H9 (cell line): ENCODE measurements around the gene AMER2. TPM values are rescaled to one million over a fixed set of nuclear protein-coding genes. Genes with fewer than 3 reads are reported as not detected.

Source experiments
- DNase-seq: peaks from one replicate; pipeline ENCODE4 v3.0.0-alpha.2; 2017
- H2AFZ ChIP-seq: one replicate; pipeline ENCODE4 v1.6.1; 2013; ENCODE audit warnings: mild to moderate bottlenecking, low read length, control low read depth, moderate library complexity
- H2AK5ac ChIP-seq: 2 replicates; pipeline ENCODE4 v1.6.1; 2013; ENCODE audit warnings: low read length, control low read depth, mixed read lengths; ENCODE audit not compliant: insufficient read length
- H2BK120ac ChIP-seq: one replicate; pipeline ENCODE4 v1.6.1; 2013; ENCODE audit warnings: low read depth, mild to moderate bottlenecking, low read length, control low read depth, inconsistent platforms; ENCODE audit not compliant: poor library complexity, severe bottlenecking
- H2BK12ac ChIP-seq: 2 replicates; pipeline ENCODE4 v1.6.1; 2013; ENCODE audit warnings: low read length, control low read depth, mixed read lengths, low read depth; ENCODE audit not compliant: insufficient read length
- H2BK15ac ChIP-seq: 2 replicates; pipeline ENCODE4 v1.6.1; 2013; ENCODE audit warnings: low read depth, low read length, control low read depth
- H2BK20ac ChIP-seq: one replicate; pipeline ENCODE4 v1.6.1; 2013; ENCODE audit warnings: low read depth, mild to moderate bottlenecking, low read length, control low read depth, inconsistent platforms; ENCODE audit not compliant: poor library complexity, severe bottlenecking
- H2BK5ac ChIP-seq: 2 replicates; pipeline ENCODE4 v1.6.1; 2013; ENCODE audit warnings: low read length, control low read depth, mixed read lengths; ENCODE audit not compliant: insufficient read length
- H3K14ac ChIP-seq: 2 replicates; pipeline ENCODE4 v1.6.1; 2013; ENCODE audit warnings: low read length, control low read depth; ENCODE audit not compliant: insufficient read depth
- H3K18ac ChIP-seq: 2 replicates; pipeline ENCODE4 v1.6.1; 2013; ENCODE audit warnings: low read depth, mild to moderate bottlenecking, mixed read lengths, low read length, control low read depth; ENCODE audit not compliant: insufficient read length
- H3K23ac ChIP-seq: 2 replicates; pipeline ENCODE4 v1.6.1; 2013; ENCODE audit warnings: low read length, control low read depth, mixed read lengths, low read depth; ENCODE audit not compliant: insufficient read length
- H3K23me2 ChIP-seq: 2 replicates; pipeline ENCODE4 v1.6.1; 2013; ENCODE audit warnings: low read depth, mild to moderate bottlenecking, mixed read lengths, low read length, control low read depth; ENCODE audit not compliant: insufficient read length, poor library complexity, severe bottlenecking
- H3K27ac ChIP-seq: 2 replicates; pipeline ENCODE4 v1.5.1; 2013; ENCODE audit warnings: low read length, control low read depth, mixed read lengths, low read depth; ENCODE audit not compliant: insufficient read length
- H3K27me3 ChIP-seq: 2 replicates; pipeline ENCODE4 v1.6.1; 2013; ENCODE audit warnings: low read length, control low read depth, inconsistent platforms; ENCODE audit not compliant: insufficient read depth
- H3K4ac ChIP-seq: 2 replicates; pipeline ENCODE4 v1.6.1; 2013; ENCODE audit warnings: low read depth, mild to moderate bottlenecking, control low read depth, inconsistent platforms, low read length, moderate library complexity
- H3K4me1 ChIP-seq: 2 replicates; pipeline ENCODE4 v1.6.1; 2013; ENCODE audit warnings: low read length, control low read depth, inconsistent platforms; ENCODE audit not compliant: insufficient read depth
- H3K4me2 ChIP-seq: 2 replicates; pipeline ENCODE4 v1.6.1; 2013; ENCODE audit warnings: low read length, control low read depth, mixed read lengths; ENCODE audit not compliant: insufficient read length, insufficient read depth
- H3K56ac ChIP-seq: 2 replicates; pipeline ENCODE4 v1.6.1; 2013; ENCODE audit warnings: low read depth, mild to moderate bottlenecking, mixed read lengths, low read length, control low read depth; ENCODE audit not compliant: insufficient read length
- H3K79me1 ChIP-seq: 2 replicates; pipeline ENCODE4 v1.6.1; 2013; ENCODE audit warnings: low read depth, mild to moderate bottlenecking, moderate library complexity, low read length, control low read depth, inconsistent platforms; ENCODE audit not compliant: insufficient read depth, poor library complexity, severe bottlenecking
- H3K79me2 ChIP-seq: 2 replicates; pipeline ENCODE4 v1.6.1; 2013; ENCODE audit warnings: low read length, control low read depth, inconsistent platforms; ENCODE audit not compliant: insufficient read depth
- H3K9ac ChIP-seq: 2 replicates; pipeline ENCODE4 v1.6.1; 2013; ENCODE audit warnings: low read length, control low read depth, mixed read lengths; ENCODE audit not compliant: insufficient read length; ENCODE audit errors: extremely low read depth
- H3K9me3 ChIP-seq: one replicate; pipeline ENCODE4 v1.6.1; 2013; ENCODE audit warnings: low read depth, low read length, inconsistent platforms; ENCODE audit not compliant: control insufficient read depth
- H3T11ph ChIP-seq: one replicate; pipeline ENCODE4 v1.6.1; 2013; ENCODE audit warnings: mild to moderate bottlenecking, low read length, control low read depth, inconsistent platforms
- H4K20me1 ChIP-seq: one replicate; pipeline ENCODE4 v1.6.1; 2013; ENCODE audit not compliant: control insufficient read depth, insufficient read length, insufficient read depth
- H4K5ac ChIP-seq: 2 replicates; pipeline ENCODE4 v1.6.1; 2013; ENCODE audit warnings: low read depth, mild to moderate bottlenecking, mixed read lengths, low read length, control low read depth; ENCODE audit not compliant: insufficient read length
- H4K8ac ChIP-seq: replicated peaks from 2 replicates; pipeline ENCODE4 v1.6.1; 2013; ENCODE audit warnings: low read length, control low read depth, mixed read lengths, low read depth; ENCODE audit not compliant: insufficient read length
- H4K91ac ChIP-seq: 2 replicates; pipeline ENCODE4 v1.6.1; 2013; ENCODE audit warnings: low read depth, mild to moderate bottlenecking, moderate library complexity, mixed read lengths, low read length, control low read depth; ENCODE audit not compliant: insufficient read length
- H3K27ac Mint-ChIP-seq, 3 experiments: 2 replicates in 2 of 3; 3 replicates in 1 of 3; pipeline ENCODE4 v1.8.0; 2020 to 2021; ENCODE audit warnings: mixed read lengths in 3 of 3, mild to moderate bottlenecking in 1 of 3, moderate library complexity in 1 of 3
- H3K27me3 Mint-ChIP-seq: 2 replicates; pipeline ENCODE4 v1.8.0; 2021; ENCODE audit warnings: low read depth, mild to moderate bottlenecking, moderate library complexity, mixed read lengths
- H3K36me3 Mint-ChIP-seq, 3 experiments: 2 replicates in 2 of 3; 3 replicates in 1 of 3; pipeline ENCODE4 v1.8.0; 2020 to 2021; ENCODE audit warnings: low read depth in 3 of 3, mixed read lengths in 3 of 3; ENCODE audit not compliant: insufficient read depth in 1 of 3
- H3K4me1 Mint-ChIP-seq, 2 experiments: 2 replicates each; pipeline ENCODE4 v1.8.0; 2020; ENCODE audit warnings: mixed read lengths in 2 of 2
- H3K4me3 Mint-ChIP-seq, 2 experiments: 2 replicates in 1 of 2; 3 replicates in 1 of 2; pipeline ENCODE4 v1.8.0; 2020 to 2021; ENCODE audit warnings: mild to moderate bottlenecking in 2 of 2, mixed read lengths in 2 of 2, moderate library complexity in 1 of 2
- H3K9me3 Mint-ChIP-seq, 2 experiments: 2 replicates in 1 of 2; 3 replicates in 1 of 2; pipeline ENCODE4 v1.8.0; 2020; ENCODE audit warnings: mild to moderate bottlenecking in 2 of 2, mixed read lengths in 2 of 2, moderate library complexity in 1 of 2
- CTCF ChIP-seq: fragments of 200-600 bp; sonication (generic); conservative IDR thresholded peaks from 3 replicates; pipeline ENCODE4 v1.8.0; 2021; ENCODE audit warnings: antibody characterized with exemption, mild to moderate bottlenecking
- WGBS: extraction: QIAGEN DNeasy Blood & Tissue Kit; methylation state at CpG from one replicate; pipeline ENCODE4 v1.1.7; 2013; ENCODE audit warnings: missing lambda C conversion rate, low lambda C conversion rate, mixed read lengths; ENCODE audit not compliant: insufficient read length; ENCODE audit errors: extremely low coverage; 5-methylcytosine and 5-hydroxymethylcytosine counted together
- total RNA-seq: library from RNA; stranded (reverse); gene quantifications from 2 replicates; pipeline ENCODE4 v1.2.1, GENCODE V29; 2021

The AMER2 gene
- total RNA-seq, 1 experiment from 2014 or later, result 0.02 TPM

- no peak overlapping the region for H2BK20ac ChIP-seq
- TF ChIP-seq CTCF, result no peak
- no peak for DNase-seq
- Mint-ChIP-seq H3K27me3 (peaks cover 19% of the 10 kb centered on the region), H3K36me3 (no peaks in the 10 kb centered on the region), H3K4me3 (no peak overlapping the region), H3K9me3 (peaks cover 3 to 4% of the 10 kb centered on the region in 2 experiments; a peak in 3 of 5 replicates), H3K4me1 (no peaks in the 10 kb centered on the region), H3K27ac (no peak overlapping the region)
- H2BK120ac ChIP-seq, result no peak overlapping the region
- H3K9me3 ChIP-seq, result no peaks in the 10 kb centered on the region
- no peak overlapping the region for H3K4ac ChIP-seq
- H3K56ac ChIP-seq, result no peak overlapping the region
- H3K18ac ChIP-seq, result no peak overlapping the region
- H3K27ac ChIP-seq, result no peak overlapping the region
- H2BK5ac ChIP-seq, result no peak overlapping the region
- no peak overlapping the region for H3K4me2 ChIP-seq
- H3K4me1 ChIP-seq, result no peaks in the 10 kb centered on the region
- no peaks in the 10 kb centered on the region for H3K27me3 ChIP-seq
- no peaks in the 10 kb centered on the region for H3K79me2 ChIP-seq
- H3T11ph ChIP-seq, result no peak overlapping the region
- no peak overlapping the region for H4K5ac ChIP-seq
- H3K23me2 ChIP-seq, result no peaks in the 10 kb centered on the region
- H3K23ac ChIP-seq, result no peak overlapping the region
- no CpG with 5 or more reads among the region's 2 CpGs for WGBS
- no peak overlapping the region for H2BK15ac ChIP-seq
- no peak overlapping the region for H2BK12ac ChIP-seq
- H3K79me1 ChIP-seq, result no peaks in the 10 kb centered on the region
- no peak overlapping the region for H2AK5ac ChIP-seq
- H3K14ac ChIP-seq, result no peak overlapping the region
- H4K20me1 ChIP-seq, result no peaks in the 10 kb centered on the region
- no peak overlapping the region for H3K9ac ChIP-seq
- H4K91ac ChIP-seq, result no peak overlapping the region
- no peak overlapping the region for H4K8ac ChIP-seq
- no peak overlapping the region for H2AFZ ChIP-seq
These were observed 20.0 kb upstream of the AMER2 start for GRCh38 chr13:25192052-25192451.
